ENCODE data around the gene CDC42. TPM values are rescaled to one million over a fixed set of nuclear protein-coding genes. Genes with fewer than 3 reads are reported as not detected.

Gene CDC42
- total RNA-seq, 2 experiments from 2014 or later, result 298 to 339 TPM

- Mint-ChIP-seq H3K27ac (peak overlapping the region; percentile 86), H3K27me3 (no peaks in the 10 kb centered on the region), H3K9me3 (ENCODE audit: low read depth) (no peaks in the 10 kb centered on the region), H3K36me3 (ENCODE audit: low read depth) (peaks cover 23% of the 10 kb centered on the region), H3K4me3 (peak overlapping the region; percentile 81), H3K4me1 (peaks cover 55% of the 10 kb centered on the region)
- ATAC-seq (no peak), DNase-seq (no peak)
- CTCF ChIA-PET, result interaction anchor here (0.6 to 4.2 kb wide), 4 partner anchors 12 to 781 kb away, joined by 4 to 35 read pairs (median 6); no protein-coding TSS in a partner anchor
- intact Hi-C loops (cut with DNase I, micrococcal nuclease), result loop anchor here (1.0 to 10.0 kb wide), 8 partner anchors 11 to 1293 kb away; partner anchors contain the start of genes HNRNPR (in 1 of the 2), USP48 (in 1 of the 2) and ZBTB40 (in 1 of the 2)
- POLR2A ChIA-PET, result interaction anchor here (1.4 to 4.7 kb wide), 4 partner anchors 13 to 27 kb away, joined by 9 to 65 read pairs (median 20); no protein-coding TSS in a partner anchor
Measured at GRCh38 chr1:22051607-22052114, 848 bp upstream of the CDC42 start.

- Mint-ChIP-seq H3K4me1 (peaks cover 58% of the 10 kb centered on the region), H3K27me3 (no peaks in the 10 kb centered on the region), H3K4me3 (peak overlapping the region; percentile 96), H3K36me3 (ENCODE audit: low read depth) (peaks cover 34% of the 10 kb centered on the region), H3K9me3 (ENCODE audit: low read depth) (no peaks in the 10 kb centered on the region), H3K27ac (peak overlapping the region; percentile 98)
- DNase-seq (peak; percentile 68), ATAC-seq (peak; percentile 17)
- POLR2A ChIA-PET, result interaction anchor here (0.5 to 4.7 kb wide), 12 partner anchors 10 to 1990 kb away, joined by 3 to 65 read pairs (median 5); partner anchors contain the start of gene USP48
- intact Hi-C loops (cut with DNase I, micrococcal nuclease), result loop anchor here (1.0 to 10.0 kb wide), 6 partner anchors 14 to 1292 kb away; partner anchors contain the start of genes HNRNPR (in 1 of the 2) and ZBTB40 (in 1 of the 2)
- CTCF ChIA-PET, result interaction anchor here (0.5 to 2.4 kb wide), 4 partner anchors 14 to 796 kb away, joined by 3 to 12 read pairs (median 8); no protein-coding TSS in a partner anchor
Measured at GRCh38 chr1:22053017-22053860, 730 bp downstream of the CDC42 start.

GRCh38 chr1:22053861-22054770 lies 1.6 kb downstream of the CDC42 start:
- Mint-ChIP-seq H3K4me3 (peak overlapping the region; percentile 96), H3K27me3 (no peaks in the 10 kb centered on the region), H3K4me1 (peaks cover 55% of the 10 kb centered on the region), H3K9me3 (ENCODE audit: low read depth) (no peaks in the 10 kb centered on the region), H3K36me3 (ENCODE audit: low read depth) (peaks cover 37% of the 10 kb centered on the region), H3K27ac (peak overlapping the region; percentile 98)
- ChIA-PET POLR2A (interaction anchor here (0.6 to 4.7 kb wide), 10 partner anchors 10 to 434 kb away, joined by 3 to 65 read pairs (median 5); partner anchors contain the start of gene USP48), CTCF (interaction anchor here (0.8 to 2.4 kb wide), 5 partner anchors 15 to 362 kb away, joined by 3 to 9 read pairs (median 7); no protein-coding TSS in a partner anchor)
- no peak for DNase-seq
- intact Hi-C loops (cut with DNase I, micrococcal nuclease), result loop anchor here (1.0 to 10.0 kb wide), 6 partner anchors 15 to 1291 kb away; partner anchors contain the start of genes HNRNPR (in 1 of the 2) and ZBTB40 (in 1 of the 2)
- peak; percentile 23 for ATAC-seq

- CTCF ChIA-PET, result interaction anchor here (1.3 to 2.0 kb wide), 3 partner anchors 12 to 30 kb away, joined by 3 to 7 read pairs (median 7); no protein-coding TSS in a partner anchor
- no peaks in the 10 kb centered on the region for H3K9me3 Mint-ChIP-seq (ENCODE audit: low read depth)
- H3K27me3 Mint-ChIP-seq, result no peaks in the 10 kb centered on the region
- H3K4me3 Mint-ChIP-seq, result peak overlapping the region; percentile 67
- POLR2A ChIA-PET, result interaction anchor here (0.5 to 4.7 kb wide), 7 partner anchors 11 to 188 kb away, joined by 3 to 65 read pairs (median 4); no protein-coding TSS in a partner anchor
- peak overlapping the region; percentile 80 for H3K27ac Mint-ChIP-seq
- no peak for ATAC-seq
- no peak for DNase-seq
- intact Hi-C loops (cut with DNase I, micrococcal nuclease), result loop anchor here in 1 of 2 experiments (10.0 kb wide), 1 partner anchor 1289 kb away; the partner anchor contains the start of gene HNRNPR
- H3K36me3 Mint-ChIP-seq (ENCODE audit: low read depth), result peaks cover 38% of the 10 kb centered on the region
- peaks cover 62% of the 10 kb centered on the region for H3K4me1 Mint-ChIP-seq
Measured at GRCh38 chr1:22055463-22055862, 3.0 kb downstream of the CDC42 start.

GRCh38 chr1:22056043-22056442 lies 3.5 kb downstream of the CDC42 start:
- Mint-ChIP-seq H3K4me1 (peaks cover 68% of the 10 kb centered on the region), H3K27me3 (no peaks in the 10 kb centered on the region), H3K36me3 (ENCODE audit: low read depth) (peaks cover 40% of the 10 kb centered on the region), H3K9me3 (ENCODE audit: low read depth) (no peaks in the 10 kb centered on the region), H3K4me3 (peak overlapping the region; percentile 67), H3K27ac (peak overlapping the region; percentile 80)
- intact Hi-C loops (cut with DNase I, micrococcal nuclease), result loop anchor here in 1 of 2 experiments (1.0 to 10.0 kb wide), 2 partner anchors 9 to 1289 kb away; partner anchors contain the start of gene HNRNPR
- ATAC-seq, result no peak
- DNase-seq, result no peak
- ChIA-PET CTCF (interaction anchor here (1.3 to 2.0 kb wide), 2 partner anchors 12 to 16 kb away, joined by 3 to 7 read pairs; no protein-coding TSS in a partner anchor), POLR2A (interaction anchor here (0.5 to 4.7 kb wide), 6 partner anchors 10 to 187 kb away, joined by 3 to 65 read pairs (median 4); no protein-coding TSS in a partner anchor)

- CTCF ChIA-PET, result interaction anchor here (1.3 kb wide), 1 partner anchor 17 kb away, joined by 4 read pairs; no protein-coding TSS in a partner anchor
- ATAC-seq, result no peak
- Mint-ChIP-seq H3K27me3 (no peaks in the 10 kb centered on the region), H3K36me3 (ENCODE audit: low read depth) (peaks cover 40% of the 10 kb centered on the region), H3K27ac (peak overlapping the region; percentile 78), H3K4me3 (no peak overlapping the region), H3K9me3 (ENCODE audit: low read depth) (no peaks in the 10 kb centered on the region), H3K4me1 (peaks cover 69% of the 10 kb centered on the region)
- POLR2A ChIA-PET, result interaction anchor here (0.9 kb wide), 1 partner anchor 9 kb away, joined by 3 read pairs; no protein-coding TSS in a partner anchor
- intact Hi-C loops (cut with DNase I, micrococcal nuclease), result loop anchor here in 1 of 2 experiments (1.0 to 10.0 kb wide), 2 partner anchors 8 to 1288 kb away; partner anchors contain the start of gene HNRNPR
- DNase-seq, result no peak
Measured at GRCh38 chr1:22056936-22057335, 4.4 kb downstream of the CDC42 start.

- intact Hi-C loops (cut with DNase I, micrococcal nuclease), result loop anchor here (2.0 to 10.0 kb wide), 2 partner anchors 19 to 1287 kb away; partner anchors contain the start of gene HNRNPR (in 1 of the 2)
- Mint-ChIP-seq H3K9me3 (ENCODE audit: low read depth) (no peaks in the 10 kb centered on the region), H3K4me1 (peaks cover 76% of the 10 kb centered on the region), H3K4me3 (no peak overlapping the region), H3K27me3 (no peaks in the 10 kb centered on the region), H3K27ac (peak overlapping the region; percentile 42), H3K36me3 (ENCODE audit: low read depth) (peaks cover 43% of the 10 kb centered on the region)
- POLR2A ChIA-PET, result interaction anchor here (0.7 kb wide), 1 partner anchor 346 kb away, joined by 6 read pairs; no protein-coding TSS in a partner anchor
- CTCF ChIA-PET, result no interaction called here
- DNase-seq (no peak), ATAC-seq (no peak)
Measured at GRCh38 chr1:22057861-22058260, 5.4 kb downstream of the CDC42 start.

- ATAC-seq (no peak), DNase-seq (no peak)
- intact Hi-C loops (cut with DNase I, micrococcal nuclease), result loop anchor here in 1 of 2 experiments (1.0 to 2.0 kb wide), 2 partner anchors 9 to 16 kb away; no protein-coding TSS in a partner anchor
- no peak overlapping the region for H3K4me3 Mint-ChIP-seq
- H3K36me3 Mint-ChIP-seq (ENCODE audit: low read depth), result peaks cover 57% of the 10 kb centered on the region
- H3K9me3 Mint-ChIP-seq (ENCODE audit: low read depth), result peaks cover 3% of the 10 kb centered on the region
- peak overlapping the region; percentile 81 for H3K27ac Mint-ChIP-seq
- H3K4me1 Mint-ChIP-seq, result peaks cover 87% of the 10 kb centered on the region
- POLR2A ChIA-PET, result interaction anchor here (0.9 to 2.0 kb wide), 4 partner anchors 8 to 11 kb away, joined by 3 to 7 read pairs (median 3); no protein-coding TSS in a partner anchor
- CTCF ChIA-PET, result interaction anchor here (0.7 kb wide), 1 partner anchor 46 kb away, joined by 3 read pairs; no protein-coding TSS in a partner anchor
- no peaks in the 10 kb centered on the region for H3K27me3 Mint-ChIP-seq
Measured at GRCh38 chr1:22064751-22065402, 12.4 kb downstream of the CDC42 start.

GRCh38 chr1:22071511-22071910 lies 19.0 kb downstream of the CDC42 start:
- ATAC-seq, result no peak
- Mint-ChIP-seq H3K27ac (peak overlapping the region; percentile 77), H3K36me3 (ENCODE audit: low read depth) (peaks cover 38% of the 10 kb centered on the region), H3K9me3 (ENCODE audit: low read depth) (peaks cover 5% of the 10 kb centered on the region), H3K4me1 (peaks cover 80% of the 10 kb centered on the region), H3K4me3 (no peak overlapping the region), H3K27me3 (no peaks in the 10 kb centered on the region)
- ChIA-PET CTCF (no interaction called here), POLR2A (interaction anchor here (1.4 kb wide), 1 partner anchor 31 kb away, joined by 3 read pairs; no protein-coding TSS in a partner anchor)
- no peak for DNase-seq
- intact Hi-C loops (cut with DNase I, micrococcal nuclease), result no loop called here

All from activated CD4-positive, alpha-beta T cell treated with anti-CD3 and anti-CD28 coated beads for 36 hours (primary cell).